GM18520 (cell line): ENCODE results near the gene IL22.
"Not testable (repeated sequence)": the region's sequence is repeated elsewhere in the genome, so short reads cannot be mapped to it uniquely, and the experiment has no call there.

ENCODE experiments used
- ATAC-seq: cut with Tn5 transposase; IDR thresholded peaks from one replicate; pipeline ENCODE4 v1.9.1; 2021; ENCODE audit not compliant: unreplicated experiment

The IL22 gene

GRCh38 chr12:68231691-68232090 is 21.7 kb downstream of the IL22 start:
- ATAC-seq, result no peak

- no peak for ATAC-seq
These were observed 22.2 kb downstream of the IL22 start for GRCh38 chr12:68231229-68231628.

GRCh38 chr12:68229956-68230355 is 23.4 kb downstream of the IL22 start:
- no peak for ATAC-seq

- no peak for ATAC-seq
These were observed 26.0 kb downstream of the IL22 start for GRCh38 chr12:68227356-68227755.

- no peak for ATAC-seq
These were observed 27.6 kb downstream of the IL22 start, which contains the start of gene IL26 for GRCh38 chr12:68225576-68226476. Gene IL26 (minus strand): TSS chr12:68225810. CDS start chr12:68225756, 54 bp downstream.

- no peak for ATAC-seq
These were observed 28.7 kb downstream of the IL22 start for GRCh38 chr12:68224613-68225285.

GRCh38 chr12:68223067-68223747 is 30.2 kb downstream of the IL22 start:
- ATAC-seq, result peak; percentile 91

GRCh38 chr12:68222326-68222725 is 31.1 kb downstream of the IL22 start:
- ATAC-seq, result no peak

- no peak for ATAC-seq
These were observed 31.9 kb downstream of the IL22 start for GRCh38 chr12:68221497-68221896.

GRCh38 chr12:68210875-68211274 is 42.5 kb downstream of the IL22 start:
- no peak for ATAC-seq

GRCh38 chr12:68209048-68209728 is 44.2 kb downstream of the IL22 start:
- not testable (repeated sequence) for ATAC-seq

- ATAC-seq, result no peak
These were observed 46.1 kb downstream of the IL22 start for GRCh38 chr12:68207276-68207675.

- ATAC-seq, result no peak
These were observed 47.0 kb downstream of the IL22 start for GRCh38 chr12:68206446-68206845.

GRCh38 chr12:68203460-68203875 is 49.9 kb downstream of the IL22 start:
- no peak for ATAC-seq

GRCh38 chr12:68200854-68201253 is 52.5 kb downstream of the IL22 start:
- no peak for ATAC-seq

- ATAC-seq, result no peak
These were observed 54.3 kb downstream of the IL22 start for GRCh38 chr12:68199127-68199526.

- ATAC-seq, result no peak
These were observed 54.8 kb downstream of the IL22 start for GRCh38 chr12:68198507-68199086.
